GM21515 (cell line): ENCODE data around the gene CDK16.
"Not testable (repeated sequence)": the region's sequence is repeated elsewhere in the genome, so short reads cannot be mapped to it uniquely, and the experiment has no call there.

Source experiments
- ATAC-seq: cut with Tn5 transposase; IDR thresholded peaks from one replicate; pipeline ENCODE4 v1.9.1; 2021; ENCODE audit not compliant: unreplicated experiment

The CDK16 gene

DNA sequence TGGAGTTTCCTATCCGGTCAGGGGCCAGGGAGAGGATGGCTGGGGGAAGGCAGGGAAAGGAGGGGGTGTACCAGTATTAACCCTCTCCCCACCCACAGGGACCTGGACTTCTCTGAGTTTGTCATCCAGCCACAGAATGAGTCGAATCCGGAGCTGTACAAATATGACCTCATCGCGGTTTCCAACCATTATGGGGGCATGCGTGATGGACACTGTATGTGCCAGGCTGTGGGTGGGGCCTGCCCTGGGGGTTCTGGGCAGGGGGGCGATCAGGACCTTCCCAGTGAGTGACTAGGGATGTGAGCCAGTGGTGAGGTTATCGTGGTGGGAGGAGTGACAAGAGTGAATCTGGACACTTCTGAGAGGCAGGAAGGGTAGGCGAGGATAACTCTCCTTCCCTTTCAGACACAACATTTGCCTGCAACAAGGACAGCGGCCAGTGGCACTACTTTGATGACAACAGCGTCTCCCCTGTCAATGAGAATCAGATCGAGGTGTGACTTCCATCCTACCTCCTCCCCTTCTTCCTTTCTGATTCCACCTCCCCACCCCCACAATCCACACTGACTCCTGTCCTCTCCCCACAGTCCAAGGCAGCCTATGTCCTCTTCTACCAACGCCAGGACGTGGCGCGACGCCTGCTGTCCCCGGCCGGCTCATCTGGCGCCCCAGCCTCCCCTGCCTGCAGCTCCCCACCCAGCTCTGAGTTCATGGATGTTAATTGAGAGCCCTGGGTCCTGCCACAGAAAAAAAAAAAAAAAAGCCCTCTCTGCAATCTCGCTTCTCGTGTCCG, 28.9 kb downstream of the CDK16 start:
- ATAC-seq, result no peak

DNA sequence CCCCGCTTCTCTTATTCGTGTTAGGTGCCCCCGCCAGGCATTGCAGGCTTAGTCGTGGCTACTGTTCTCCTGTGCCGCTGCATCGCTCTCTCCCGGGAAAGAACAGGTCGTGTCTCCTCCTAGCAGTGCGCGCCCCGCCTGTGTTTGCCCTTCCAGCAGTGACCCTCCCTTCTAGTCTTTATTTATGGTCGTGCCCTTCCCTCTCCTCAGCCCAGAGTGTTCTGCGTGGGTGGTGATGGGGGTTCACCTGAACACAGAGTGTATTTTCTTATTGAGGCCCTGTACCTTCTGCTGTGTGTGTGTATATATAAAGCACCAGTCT, 29.5 kb downstream of the CDK16 start:
- no peak for ATAC-seq

DNA sequence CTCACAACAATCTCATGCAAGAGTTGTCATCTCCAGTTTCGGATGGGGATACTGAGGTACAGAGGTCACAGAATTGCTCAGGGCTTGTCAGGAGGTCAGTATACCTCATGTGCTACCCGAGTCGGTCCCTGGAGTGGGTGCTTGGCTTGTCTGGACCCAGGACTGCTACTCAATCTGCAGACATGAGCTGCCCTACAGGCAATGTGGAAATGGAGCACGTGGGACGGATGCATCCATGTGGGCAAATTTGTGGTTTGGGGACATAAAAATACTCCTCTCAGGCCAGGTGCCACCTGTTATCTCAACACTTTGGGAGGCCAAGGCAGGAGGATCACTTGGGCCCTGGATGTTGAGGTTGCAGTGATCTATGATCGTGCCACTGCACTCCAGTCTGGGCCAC, 30.1 kb downstream of the CDK16 start:
- ATAC-seq, result no peak

DNA sequence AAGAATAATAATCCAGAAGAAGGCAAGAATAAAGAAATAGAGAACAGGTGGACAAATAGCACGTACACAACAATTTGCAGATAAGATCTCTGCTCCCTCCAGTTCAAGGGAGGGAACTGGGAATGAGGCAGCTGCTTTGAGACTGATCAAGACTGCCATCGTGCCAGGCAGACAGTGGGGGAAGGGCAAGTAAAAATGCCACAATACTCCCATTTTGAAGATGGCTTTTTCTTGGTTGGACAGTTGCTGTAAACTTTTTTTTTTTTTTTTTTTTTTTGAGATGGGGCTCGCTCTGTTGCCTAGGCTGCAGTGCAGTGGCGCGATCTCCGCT, 31.5 kb downstream of the CDK16 start:
- ATAC-seq, result no peak

DNA sequence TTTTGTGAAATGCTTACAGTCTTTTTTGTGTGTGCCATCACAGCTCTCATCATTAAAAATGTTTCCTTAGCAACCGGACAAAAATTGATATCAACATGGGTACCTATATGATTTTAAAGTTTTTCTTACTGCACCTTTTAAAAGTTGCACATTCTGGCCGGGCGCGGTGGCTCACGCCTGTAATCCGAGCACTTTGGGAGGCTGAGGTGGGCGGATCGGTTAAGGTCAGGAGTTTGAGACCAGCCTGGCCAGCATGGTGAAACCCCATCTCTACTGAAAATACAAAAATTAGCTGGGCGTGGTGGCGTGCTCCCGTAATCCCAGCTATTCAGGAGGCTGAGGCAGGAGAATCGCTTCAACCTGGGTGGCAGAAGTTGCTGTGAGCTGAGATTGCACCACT, 39.1 kb downstream of the CDK16 start:
- not testable (repeated sequence) for ATAC-seq

DNA sequence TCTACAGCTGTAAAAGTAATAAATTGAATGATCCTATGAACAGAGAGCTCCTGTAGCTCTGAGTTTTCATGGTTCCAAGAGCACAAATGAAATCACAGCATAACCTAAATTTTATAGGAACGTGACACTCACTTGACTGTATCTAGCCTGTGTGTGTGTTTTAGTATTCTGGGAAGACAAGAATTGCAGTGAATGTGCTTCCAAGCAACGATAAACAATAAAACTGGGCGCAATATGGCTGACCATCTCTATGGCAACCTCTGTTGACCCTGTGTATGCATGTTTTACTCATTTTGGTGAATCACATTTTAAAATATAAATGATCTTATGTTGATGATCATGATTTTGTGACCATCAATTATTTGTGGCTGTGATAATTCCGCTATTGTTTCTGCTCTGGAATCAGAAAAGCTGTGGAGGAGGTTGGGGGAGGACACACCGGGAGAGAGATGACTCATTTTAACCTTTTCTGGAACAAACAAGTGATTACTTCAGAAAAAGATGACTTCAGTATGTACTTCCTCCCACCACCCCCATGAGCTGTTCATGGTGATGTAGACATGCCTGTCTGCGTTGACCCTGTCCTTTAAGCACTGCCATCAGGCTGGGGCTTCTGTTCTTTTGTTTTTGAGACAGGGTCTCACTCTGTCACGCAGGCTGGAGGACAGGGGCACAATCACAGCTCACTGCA, 46.1 kb downstream of the CDK16 start:
- no peak for ATAC-seq

DNA sequence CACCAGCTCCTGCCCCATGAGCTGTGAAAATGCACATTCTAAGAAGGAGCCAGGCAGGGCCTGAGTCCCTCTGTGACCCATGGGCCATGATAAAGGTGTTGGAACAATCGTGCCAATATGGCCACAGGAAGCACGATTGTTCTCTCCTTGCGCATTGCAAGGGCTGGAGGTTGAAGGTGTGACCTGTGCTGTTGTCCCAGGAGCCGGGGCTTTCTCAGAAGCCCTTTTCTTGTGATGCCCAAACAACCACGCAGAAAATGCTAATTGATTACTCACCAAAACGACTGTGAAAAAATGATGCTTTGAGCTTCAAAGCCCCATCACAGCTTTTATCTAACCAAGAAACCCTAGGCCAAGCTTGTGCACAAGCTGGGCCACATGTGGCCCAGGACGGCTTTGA, 48.2 kb downstream of the CDK16 start:
- no peak for ATAC-seq

DNA sequence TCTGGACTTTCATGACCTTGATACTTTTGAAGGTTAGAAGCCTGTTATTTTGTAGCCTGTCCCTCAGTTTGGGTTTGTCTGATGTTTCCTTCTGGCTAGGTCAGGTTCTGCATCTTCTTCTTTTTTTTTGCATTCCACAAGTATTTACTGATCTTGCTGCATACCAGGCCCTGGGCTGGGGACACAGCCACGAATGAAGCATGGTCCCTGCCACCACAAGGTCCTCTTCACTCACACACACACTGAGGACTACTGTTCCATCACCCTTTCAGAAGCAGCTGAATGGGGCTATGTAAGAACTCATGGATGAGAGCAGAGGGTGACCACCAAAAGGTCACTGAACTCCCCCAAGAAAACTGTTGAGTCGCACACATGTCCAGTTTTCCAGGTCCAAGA, 53.5 kb downstream of the CDK16 start:
- ATAC-seq, result no peak

DNA sequence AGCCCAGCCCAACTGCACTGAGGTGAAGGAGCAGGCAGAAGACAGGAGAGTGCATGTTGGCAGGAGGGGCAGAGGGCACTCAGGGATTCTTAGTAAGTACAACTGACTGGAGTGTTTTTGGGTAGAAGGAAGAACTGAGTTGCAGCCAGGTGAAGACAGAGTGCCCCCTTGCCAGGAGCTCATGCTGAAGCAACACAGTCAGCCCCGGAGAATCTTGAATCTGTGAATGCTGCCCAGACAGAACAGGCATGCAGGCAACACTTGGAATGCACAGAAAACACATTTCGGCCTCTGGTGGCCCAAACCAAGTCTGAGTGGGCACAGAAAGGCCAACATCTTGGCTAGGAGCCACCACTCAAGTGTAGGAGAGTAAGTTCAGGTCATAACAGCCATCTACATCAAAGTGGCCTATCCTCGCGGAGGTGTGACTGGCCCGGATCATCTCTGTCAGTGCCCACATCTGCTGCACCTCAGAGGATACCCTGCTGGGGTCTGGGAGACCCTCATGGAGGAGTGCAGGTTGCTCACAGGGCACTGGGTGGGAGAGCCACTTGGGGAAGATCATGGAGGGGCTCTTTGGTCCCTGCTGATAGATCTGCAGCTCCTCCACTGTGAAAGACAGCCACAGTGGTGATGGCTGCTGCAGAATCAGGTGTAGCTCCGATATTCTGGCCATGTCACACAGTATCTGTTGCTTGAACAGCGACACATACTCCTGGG, 54.7 kb downstream of the CDK16 start:
- ATAC-seq, result no peak

DNA sequence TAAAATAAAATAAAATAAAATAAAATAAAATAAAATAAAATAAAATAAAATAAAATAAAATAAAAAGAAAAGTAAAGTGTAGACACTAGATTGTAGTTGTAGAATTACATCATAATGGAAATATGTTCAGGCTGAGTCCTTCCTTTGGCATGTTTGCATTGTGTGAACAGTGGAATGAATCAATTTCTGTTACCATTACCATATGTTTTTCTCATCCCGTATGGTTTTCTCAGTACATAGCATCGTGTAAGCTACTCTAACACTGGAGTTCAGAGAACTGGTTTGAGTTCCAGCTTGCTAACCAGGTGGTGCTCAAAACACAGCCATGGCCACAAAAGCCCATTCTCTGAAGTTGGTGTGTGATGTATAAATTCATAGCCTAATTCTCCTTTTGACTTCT, 60.2 kb downstream of the CDK16 start:
- no peak for ATAC-seq
